Endometrial microvascular endothelial cells (primary cell): ENCODE results near the gene MAP1LC3A. TPM values are rescaled to one million over a fixed set of nuclear protein-coding genes. Genes with fewer than 3 reads are reported as not detected.

Experiments used
- in situ Hi-C: cut with HindIII; loops from 2 replicates; pipeline ENCODE4 v1.10.0; 2017; ENCODE audit warnings: low sequenced_read_pairs, low pct_unique_long_range_greater_than_20kb; ENCODE audit errors: inconsistent ontology term
- total RNA-seq: library from RNA; depleted of rRNA; stranded (reverse); fragments of >200 nt; gene quantifications from one replicate; pipeline ENCODE4 v1.2.3, GENCODE V29; 2015; ENCODE audit errors: inconsistent ontology term

Gene MAP1LC3A
- total RNA-seq, 1 donor from 2014 or later, result 20.1 TPM

GRCh38 chr20:34527016-34527415, 31.5 kb upstream of the MAP1LC3A start:
- in situ Hi-C loops, result no loop called here

- in situ Hi-C loops, result no loop called here
Observed at GRCh38 chr20:34528921-34529297, 29.6 kb upstream of the MAP1LC3A start.

- in situ Hi-C loops, result no loop called here
Observed at GRCh38 chr20:34529742-34530141, 28.8 kb upstream of the MAP1LC3A start.

GRCh38 chr20:34530342-34530741, 28.2 kb upstream of the MAP1LC3A start:
- in situ Hi-C loops, result no loop called here

GRCh38 chr20:34531608-34532265, 26.8 kb upstream of the MAP1LC3A start:
- in situ Hi-C loops, result no loop called here

- in situ Hi-C loops, result no loop called here
Observed at GRCh38 chr20:34532320-34532719, 26.2 kb upstream of the MAP1LC3A start.

DNA sequence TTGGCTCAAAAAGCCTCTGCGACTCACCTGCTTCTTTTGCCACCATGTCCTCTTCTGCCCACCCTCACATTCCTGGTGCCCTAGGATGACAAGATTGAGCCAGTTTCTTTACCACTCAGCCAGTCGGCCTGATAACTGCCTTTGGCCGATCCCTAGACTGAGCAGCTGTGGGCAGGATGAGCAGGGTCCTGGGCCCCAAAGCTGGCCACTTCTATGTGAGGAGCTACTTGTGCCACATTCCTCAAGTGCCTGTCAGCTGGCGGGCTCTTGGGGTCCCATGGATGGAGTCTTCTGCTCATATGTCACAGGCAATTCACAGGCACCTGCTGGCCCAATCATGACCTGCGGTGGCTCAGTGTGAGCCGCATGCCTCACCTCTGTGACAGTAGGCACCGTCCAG, 25.8 kb upstream of the MAP1LC3A start:
- in situ Hi-C loops, result no loop called here

DNA sequence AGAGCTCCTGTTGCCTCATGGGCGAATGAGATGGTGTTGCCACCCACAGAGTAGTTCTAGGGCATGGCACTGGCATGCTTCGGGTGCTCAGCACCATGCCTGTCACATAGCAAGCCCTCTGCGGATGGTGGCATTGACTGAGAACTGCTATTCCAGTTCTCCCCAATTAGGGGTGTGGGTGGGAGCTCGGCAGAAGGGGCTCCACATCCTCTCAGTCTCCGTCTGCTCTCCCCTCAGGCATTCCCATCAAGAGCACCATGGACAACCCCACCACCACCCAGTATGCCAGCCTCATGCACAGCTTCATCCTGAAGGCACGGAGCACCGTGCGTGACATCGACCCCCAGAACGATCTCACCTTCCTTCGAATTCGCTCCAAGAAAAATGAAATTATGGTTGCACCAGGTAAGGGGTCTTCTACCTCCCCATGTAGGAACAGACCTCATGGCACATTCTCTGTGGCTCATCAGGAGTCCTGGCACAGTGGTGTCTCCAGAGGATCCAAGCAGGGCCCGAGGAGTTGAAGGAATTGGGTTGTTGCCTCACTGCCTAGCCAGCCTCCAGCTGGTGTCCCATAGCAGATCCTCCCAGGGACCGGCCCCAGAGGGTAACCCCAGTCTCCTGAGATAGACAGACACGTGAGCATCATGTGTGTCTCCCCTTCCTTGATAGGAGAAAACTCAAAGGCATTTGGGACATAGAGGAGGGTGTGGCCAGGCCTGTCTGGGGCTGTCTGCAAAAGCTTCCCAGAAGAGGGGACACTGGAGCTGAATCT, 23.9 kb upstream of the MAP1LC3A start:
- in situ Hi-C loops, result loop anchor here (5.0 kb wide), 1 partner anchor 178 kb away; no protein-coding TSS in a partner anchor

DNA sequence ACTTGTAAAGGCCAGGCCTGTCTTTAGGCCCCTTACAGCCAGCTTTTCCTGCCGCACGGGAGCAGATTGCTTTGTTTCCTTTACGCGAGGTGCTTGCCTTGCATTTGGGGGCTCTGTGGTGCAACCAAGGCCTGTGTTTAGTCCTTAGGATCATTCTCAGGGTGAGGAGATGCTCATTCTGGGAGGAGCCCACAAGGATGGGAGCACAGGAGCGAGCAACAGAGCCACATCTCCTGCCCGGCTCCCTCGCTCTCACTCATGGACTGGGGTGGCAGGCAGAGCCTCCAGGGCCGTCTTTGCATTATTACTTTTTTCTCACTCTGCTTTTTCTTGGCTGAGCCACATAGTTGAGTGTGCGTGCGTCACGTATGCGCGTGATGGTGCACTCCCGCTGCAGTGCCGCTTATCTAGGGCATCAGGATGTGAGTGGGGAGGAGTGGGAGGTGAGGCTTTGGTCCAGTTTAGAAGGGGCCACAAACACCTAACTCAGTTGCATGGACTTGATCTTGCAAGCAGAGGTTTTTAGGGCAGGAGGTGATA, 23.1 kb upstream of the MAP1LC3A start:
- in situ Hi-C loops, result loop anchor here (5.0 kb wide), 1 partner anchor 177 kb away; no protein-coding TSS in a partner anchor

DNA sequence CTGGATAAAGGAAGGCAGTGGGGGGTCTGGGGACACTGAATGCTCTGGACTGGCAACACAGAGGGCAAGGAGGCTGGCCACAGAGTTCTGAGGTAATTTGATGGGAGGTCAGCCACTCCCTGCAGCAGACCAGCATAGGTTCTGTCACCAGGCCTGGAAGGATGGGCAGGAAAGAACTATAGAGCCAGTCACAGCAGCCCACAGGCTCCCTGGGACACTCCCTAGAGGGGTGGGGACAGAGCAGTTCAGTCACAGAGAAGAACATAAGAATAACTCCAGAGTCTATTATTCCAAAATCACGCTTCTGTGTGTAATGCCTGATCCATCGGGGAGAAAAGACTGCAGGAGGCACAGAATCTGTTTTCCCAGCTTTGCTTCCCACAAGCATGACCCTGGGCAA, 22.7 kb upstream of the MAP1LC3A start:
- in situ Hi-C loops, result loop anchor here (5.0 kb wide), 1 partner anchor 176 kb away; no protein-coding TSS in a partner anchor

DNA sequence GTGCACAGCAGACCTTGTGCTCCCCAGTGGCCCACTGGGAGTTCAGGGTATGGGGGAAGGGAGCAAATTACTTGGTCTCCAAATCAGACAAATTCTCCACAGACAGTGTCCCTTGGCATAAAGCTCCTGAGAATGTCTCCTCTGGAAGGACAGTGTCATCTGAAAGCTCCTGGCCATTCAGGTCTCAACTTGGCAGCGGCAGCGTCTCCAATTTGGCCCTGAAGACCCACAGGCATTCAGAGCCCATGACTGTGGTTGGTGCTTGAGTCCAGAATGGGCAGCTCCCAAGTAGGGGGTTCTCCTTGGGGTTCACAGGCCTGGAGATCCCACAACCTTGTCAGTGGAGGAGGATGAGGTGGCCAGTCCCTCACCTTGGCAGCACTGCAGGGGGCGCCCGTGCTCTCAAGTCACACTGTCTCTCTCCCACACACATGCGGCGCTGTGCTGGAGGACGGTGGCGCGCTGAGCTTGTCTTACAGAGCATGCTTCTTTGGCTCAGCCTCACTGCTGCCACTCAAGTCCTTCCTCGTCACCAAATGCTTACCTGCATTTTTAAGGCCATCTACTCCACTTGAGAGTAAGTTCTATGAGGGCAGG, 21.6 kb upstream of the MAP1LC3A start:
- in situ Hi-C loops, result loop anchor here (5.0 kb wide), 1 partner anchor 175 kb away; no protein-coding TSS in a partner anchor

DNA sequence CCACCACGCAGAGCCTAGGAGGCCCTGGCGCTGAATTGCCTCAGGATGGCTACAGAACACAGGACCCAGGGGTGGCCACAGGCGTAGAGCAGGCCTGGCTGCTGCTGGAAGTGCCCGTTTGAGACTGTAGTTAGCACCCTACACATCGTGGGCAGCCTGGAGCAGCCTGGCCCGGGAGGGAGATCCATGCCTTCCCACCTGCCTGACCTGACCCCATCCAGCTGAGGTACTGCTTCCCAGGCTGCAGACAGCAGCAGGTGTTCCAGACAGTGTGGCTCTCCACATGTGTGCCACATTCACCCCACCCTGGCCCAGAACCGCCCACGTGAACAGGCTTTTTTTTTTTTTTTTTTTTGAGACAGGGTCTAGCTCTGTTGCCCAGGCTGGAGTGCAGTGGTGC, 20.9 kb upstream of the MAP1LC3A start:
- in situ Hi-C loops, result loop anchor here (5.0 kb wide), 1 partner anchor 175 kb away; no protein-coding TSS in a partner anchor

DNA sequence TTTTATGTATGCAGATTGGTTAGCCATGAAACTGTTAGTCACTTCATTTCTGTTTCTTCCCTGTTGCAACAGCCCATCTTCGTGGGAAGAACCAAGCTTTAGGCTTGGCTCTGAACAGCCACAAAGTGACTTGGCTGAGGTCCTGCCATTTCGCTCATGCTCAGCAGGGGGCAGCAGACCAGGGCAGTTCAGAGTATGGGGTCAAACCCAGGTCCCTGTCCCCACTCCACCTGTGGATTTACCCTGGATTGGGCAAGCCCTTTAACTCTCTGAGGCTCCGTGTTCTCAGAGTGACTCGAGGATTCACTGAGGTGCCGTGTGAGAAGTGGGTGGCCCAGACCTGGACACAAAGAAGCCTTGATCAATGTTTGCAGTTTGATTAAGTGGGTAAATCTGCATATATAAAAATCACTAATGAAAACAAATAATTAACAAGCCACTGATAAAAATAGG, 19.8 kb upstream of the MAP1LC3A start:
- in situ Hi-C loops, result loop anchor here (5.0 kb wide), 1 partner anchor 174 kb away; no protein-coding TSS in a partner anchor

DNA sequence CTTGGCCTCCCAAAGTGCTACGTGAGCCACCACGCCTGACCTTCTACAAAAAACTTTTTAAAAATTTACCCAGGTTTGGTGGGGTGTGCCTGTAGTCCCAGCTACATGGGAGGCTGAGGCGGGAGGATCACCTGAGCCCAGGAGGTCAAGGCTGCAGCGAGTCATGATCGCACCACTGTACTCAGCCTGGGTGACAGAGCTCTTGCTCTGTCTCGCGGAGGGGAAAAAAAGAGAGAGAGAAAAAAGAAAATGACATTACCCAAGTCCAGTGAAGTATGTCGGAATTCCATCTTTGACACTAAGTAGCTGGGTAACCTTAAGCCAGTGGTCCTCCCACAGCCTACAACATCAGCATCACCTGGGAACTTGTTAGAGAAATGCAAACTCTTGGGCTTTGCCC, 18.8 kb upstream of the MAP1LC3A start:
- in situ Hi-C loops, result loop anchor here (5.0 kb wide), 1 partner anchor 173 kb away; no protein-coding TSS in a partner anchor

DNA sequence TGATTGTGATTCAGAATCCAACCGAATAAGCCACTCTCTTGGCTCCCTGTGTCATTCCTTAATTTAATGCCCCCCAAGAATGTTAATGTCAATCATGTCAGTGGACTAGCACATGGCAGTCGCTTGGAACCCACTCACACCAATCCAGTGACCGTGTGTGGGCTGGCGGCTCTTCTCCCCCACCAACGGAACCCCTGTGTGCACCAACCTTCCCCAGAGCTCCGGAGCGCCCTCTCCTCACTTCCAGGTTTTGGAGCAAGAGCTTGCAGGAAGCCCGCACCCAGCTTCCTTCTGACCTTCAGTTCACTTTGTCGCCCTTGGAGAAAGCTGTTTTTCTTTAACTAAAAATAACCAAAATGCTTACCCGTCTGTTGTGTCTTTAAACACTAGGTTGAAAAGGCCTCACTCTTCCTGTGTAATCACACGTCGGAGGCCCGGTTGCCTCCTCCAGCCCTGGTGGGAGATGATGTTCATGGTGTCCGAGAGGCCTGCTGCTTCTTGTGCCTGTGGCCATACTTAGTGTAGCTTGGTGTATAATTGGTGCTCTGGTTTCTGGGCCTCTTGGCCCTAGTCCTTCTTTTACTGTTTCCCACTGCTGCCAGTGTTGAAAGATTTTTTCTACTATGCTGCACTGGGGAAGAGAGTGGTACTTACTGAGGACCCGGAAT, 17.8 kb upstream of the MAP1LC3A start:
- in situ Hi-C loops, result no loop called here

DNA sequence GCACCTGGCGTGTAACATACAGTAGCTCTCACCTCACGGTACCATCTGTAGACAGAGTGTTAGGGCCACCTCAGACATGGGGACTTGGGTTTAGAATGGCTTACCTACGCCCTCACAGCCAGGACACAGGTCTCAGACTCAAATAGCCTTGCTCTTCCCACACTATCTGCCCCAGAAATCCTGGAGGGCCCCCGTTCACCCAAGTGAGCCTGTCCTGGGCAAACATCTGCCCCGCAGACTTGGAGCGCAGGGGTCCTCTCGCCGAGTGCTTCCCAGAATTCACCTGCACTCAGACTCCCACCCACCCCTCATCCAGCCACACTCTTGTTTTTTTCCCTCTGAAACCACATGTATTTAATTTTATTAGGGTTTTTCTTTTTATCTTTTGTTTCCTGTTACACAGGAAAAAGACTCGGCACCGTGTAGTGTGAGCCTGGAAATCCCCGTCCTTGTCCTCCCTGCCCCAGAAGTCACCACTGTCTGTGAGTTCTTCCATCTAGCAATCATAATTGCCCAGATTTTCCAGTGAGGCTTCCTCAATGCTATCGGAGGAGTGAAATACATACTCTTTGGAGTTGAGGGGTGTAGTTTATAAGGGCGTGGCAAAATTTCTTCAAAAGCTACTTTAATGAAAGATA, 17.1 kb upstream of the MAP1LC3A start:
- in situ Hi-C loops, result no loop called here

GRCh38 chr20:34541917-34542316, 16.6 kb upstream of the MAP1LC3A start:
- in situ Hi-C loops, result no loop called here

DNA sequence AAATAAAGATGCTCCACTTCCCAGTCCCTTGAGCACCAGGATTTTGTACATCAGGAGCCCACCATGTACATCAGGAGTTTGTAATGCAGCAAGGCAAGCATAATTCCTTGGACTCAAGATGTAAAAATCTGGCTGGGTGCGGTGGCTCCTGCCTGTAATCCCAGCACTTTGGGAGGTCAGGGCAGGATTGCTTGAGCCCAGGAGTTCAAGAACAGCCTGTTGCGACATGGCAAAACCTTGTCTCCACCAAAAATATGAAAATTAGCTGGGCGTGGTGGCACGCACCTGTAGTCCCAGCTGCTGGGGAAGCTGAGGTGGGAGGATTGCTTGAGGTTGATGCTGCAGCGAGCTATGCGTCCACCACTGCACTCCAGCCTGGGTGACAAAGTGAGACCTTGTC, 16.1 kb upstream of the MAP1LC3A start:
- in situ Hi-C loops, result no loop called here
